Stomach (tissue), 4 donors: ENCODE measurements around the gene TANC1.

Source experiments
- CTCF ChIP-seq, 7 experiments: fragments of 450-650 bp in 4 of 7; fragments of 200-600 bp in 3 of 7; sonication (generic) in 3 of 7; IDR thresholded peaks; one replicate each; pipeline ENCODE4 v1.5.1; 2016 to 2019; ENCODE audit warnings: antibody characterized with exemption in 7 of 7, control low read depth in 2 of 7, mild to moderate bottlenecking in 1 of 7
- POLR2AphosphoS5 ChIP-seq, 3 donors: sonication (generic); formaldehyde crosslinking; IDR thresholded peaks; one replicate each; pipeline ENCODE4 v1.6.1; 2016; ENCODE audit warnings: antibody characterized with exemption in 3 of 3

GRCh38 chr2:159160954-159161353 lies 192.5 kb downstream of the TANC1 start:
- TF ChIP-seq POLR2AphosphoS5 (IDR thresholded peaks at IDR 0.05) (no peak), CTCF (IDR thresholded peaks at IDR 0.05) (no peak)
